ENCODE measurements around the gene SMYD3. TPM values are rescaled to one million over a fixed set of nuclear protein-coding genes. Genes with fewer than 3 reads are reported as not detected.

The SMYD3 gene
- polyA plus RNA-seq, 1 donor from 2014 or later, result 48.6 TPM

- Histone ChIP-seq H3K9ac (ENCODE audit: low read length) (no peak overlapping the region), H3F3A (ENCODE audit: insufficient read depth, low read length, poor library complexity, severe bottlenecking) (no peaks in the 10 kb centered on the region), H2AFZ (ENCODE audit: low read depth, low read length) (no peak overlapping the region), H3K36me3 (ENCODE audit: insufficient read depth, low read length) (no peaks in the 10 kb centered on the region), H4K20me1 (ENCODE audit: insufficient read depth) (no peaks in the 10 kb centered on the region), H3K9me3 (ENCODE audit: low read length) (no peaks in the 10 kb centered on the region), H3K4me3 (ENCODE audit: low read length) (no peak overlapping the region), H3K9me2 (ENCODE audit: insufficient read depth, low read length) (no peaks in the 10 kb centered on the region), H3K27me3 (ENCODE audit: insufficient read depth, low read depth, low read length) (no peaks in the 10 kb centered on the region), H3K27ac (ENCODE audit: low read length) (no peak overlapping the region), H3K4me2 (ENCODE audit: low read length) (no peak overlapping the region), H3K79me2 (replicated peaks; ENCODE audit: insufficient read depth, low read length) (no peaks in the 10 kb centered on the region)
- TF ChIP-seq SMC3 (conservative IDR thresholded peaks at IDR 0.05; ENCODE audit: poor library complexity) (no peak), RAD21 (conservative IDR thresholded peaks at IDR 0.05) (no peak), POLR2AphosphoS5 (IDR thresholded peaks at IDR 0.05) (no peak), EZH2 (IDR thresholded peaks at IDR 0.05; ENCODE audit: borderline replicate concordance, insufficient read depth, low read length, poor library complexity, severe bottlenecking) (no peak), EP300 (conservative IDR thresholded peaks at IDR 0.05; ENCODE audit: poor library complexity, severe bottlenecking) (no peak)
Measured at GRCh38 chr1:245932302-245932972, 574.6 kb downstream of the SMYD3 start.

GRCh38 chr1:245931450-245931849 is 575.6 kb downstream of the SMYD3 start:
- H3K9me3 ChIP-seq (ENCODE audit: low read length), result no peaks in the 10 kb centered on the region
- no peak overlapping the region for H2AFZ ChIP-seq (ENCODE audit: low read depth, low read length)
- no peaks in the 10 kb centered on the region for H3K9me2 ChIP-seq (ENCODE audit: insufficient read depth, low read length)
- no peak overlapping the region for H3K9ac ChIP-seq (ENCODE audit: low read length)
- no peaks in the 10 kb centered on the region for H3F3A ChIP-seq (ENCODE audit: insufficient read depth, low read length, poor library complexity, severe bottlenecking)
- no peaks in the 10 kb centered on the region for H3K27me3 ChIP-seq (ENCODE audit: insufficient read depth, low read depth, low read length)
- no peaks in the 10 kb centered on the region for H3K36me3 ChIP-seq (ENCODE audit: insufficient read depth, low read length)
- H3K4me2 ChIP-seq (ENCODE audit: low read length), result no peak overlapping the region
- H3K4me3 ChIP-seq (ENCODE audit: low read length), result no peak overlapping the region
- no peak for TF ChIP-seq REST (IDR thresholded peaks at IDR 0.05; ENCODE audit: borderline replicate concordance)
- TF ChIP-seq MXI1 (conservative IDR thresholded peaks at IDR 0.05; ENCODE audit: poor library complexity, severe bottlenecking), result no peak
- no peak for TF ChIP-seq EZH2 (IDR thresholded peaks at IDR 0.05; ENCODE audit: borderline replicate concordance, insufficient read depth, low read length, poor library complexity, severe bottlenecking)
- TF ChIP-seq POLR2AphosphoS5 (IDR thresholded peaks at IDR 0.05), result no peak
- TF ChIP-seq TAF1 (IDR thresholded peaks at IDR 0.05; ENCODE audit: low read depth), result no peak
- TF ChIP-seq SMC3 (conservative IDR thresholded peaks at IDR 0.05; ENCODE audit: poor library complexity), result no peak
- H3K79me2 ChIP-seq (replicated peaks; ENCODE audit: insufficient read depth, low read length), result no peaks in the 10 kb centered on the region
- no peak overlapping the region for H3K27ac ChIP-seq (ENCODE audit: low read length)
- H4K20me1 ChIP-seq (ENCODE audit: insufficient read depth), result no peaks in the 10 kb centered on the region

GRCh38 chr1:245929224-245929623 is 577.9 kb downstream of the SMYD3 start:
- no peaks in the 10 kb centered on the region for H3K79me2 ChIP-seq (replicated peaks; ENCODE audit: insufficient read depth, low read length)
- H3K4me3 ChIP-seq (ENCODE audit: low read length), result no peak overlapping the region
- no peaks in the 10 kb centered on the region for H3K9me2 ChIP-seq (ENCODE audit: insufficient read depth, low read length)
- no peak for TF ChIP-seq EP300 (conservative IDR thresholded peaks at IDR 0.05; ENCODE audit: poor library complexity, severe bottlenecking)
- no peaks in the 10 kb centered on the region for H4K20me1 ChIP-seq (ENCODE audit: insufficient read depth)
- no peaks in the 10 kb centered on the region for H3K27me3 ChIP-seq (ENCODE audit: insufficient read depth, low read depth, low read length)
- no peak overlapping the region for H3K9ac ChIP-seq (ENCODE audit: low read length)
- no peaks in the 10 kb centered on the region for H3K9me3 ChIP-seq (ENCODE audit: low read length)
- H3K36me3 ChIP-seq (ENCODE audit: insufficient read depth, low read length), result no peaks in the 10 kb centered on the region
- H2AFZ ChIP-seq (ENCODE audit: low read depth, low read length), result no peak overlapping the region
- H3K27ac ChIP-seq (ENCODE audit: low read length), result no peak overlapping the region
- H3F3A ChIP-seq (ENCODE audit: insufficient read depth, low read length, poor library complexity, severe bottlenecking), result no peaks in the 10 kb centered on the region
- H3K4me2 ChIP-seq (ENCODE audit: low read length), result no peak overlapping the region

All from neural cell (in vitro differentiated cells).